HUDEP-2 (cell line): ENCODE results near the gene RIPOR3.
"Not testable (repeated sequence)": the region's sequence is repeated elsewhere in the genome, so short reads cannot be mapped to it uniquely, and the experiment has no call there.

Experiments
- DNase-seq, 76 experiments: peaks; one replicate each; lab custom pipeline; 2025; ENCODE audit not compliant: unreplicated experiment in 76 of 76; lab: John Stamatoyannopoulos, UW

The RIPOR3 gene

GRCh38 chr20:50635676-50636600 lies 55.4 kb downstream of the RIPOR3 start:
- DNase-seq = peak in 65 of 76 experiments; percentile 3 to 77 (median 44)

- DNase-seq = no peak
These were observed 56.3 kb downstream of the RIPOR3 start for GRCh38 chr20:50635014-50635557.

- no peak for DNase-seq
These were observed 57.2 kb downstream of the RIPOR3 start for GRCh38 chr20:50634191-50634590.

- DNase-seq = no peak
These were observed 58.0 kb downstream of the RIPOR3 start for GRCh38 chr20:50633361-50633760.

GRCh38 chr20:50632701-50633100 lies 58.6 kb downstream of the RIPOR3 start:
- DNase-seq = no peak

- DNase-seq = no peak
These were observed 59.1 kb downstream of the RIPOR3 start for GRCh38 chr20:50632236-50632635.

GRCh38 chr20:50630578-50631263 lies 60.6 kb downstream of the RIPOR3 start:
- no peak for DNase-seq

GRCh38 chr20:50629670-50630045 lies 61.7 kb downstream of the RIPOR3 start:
- DNase-seq = no peak

- DNase-seq = no peak
These were observed 62.3 kb downstream of the RIPOR3 start for GRCh38 chr20:50628853-50629669.

GRCh38 chr20:50628332-50628731 lies 63.0 kb downstream of the RIPOR3 start:
- DNase-seq = no peak

GRCh38 chr20:50627747-50628146 lies 63.6 kb downstream of the RIPOR3 start:
- no peak for DNase-seq

- DNase-seq = peak in 7 of 76 experiments; percentile 4 to 29 (median 13)
These were observed 65.2 kb downstream of the RIPOR3 start for GRCh38 chr20:50625986-50626677.

- DNase-seq = no peak
These were observed 66.9 kb downstream of the RIPOR3 start for GRCh38 chr20:50624351-50625016.

- no peak for DNase-seq
These were observed 70.2 kb downstream of the RIPOR3 start for GRCh38 chr20:50621068-50621665.

GRCh38 chr20:50620459-50620858 lies 70.9 kb downstream of the RIPOR3 start:
- DNase-seq = not testable (repeated sequence)

GRCh38 chr20:50618537-50618936 lies 72.8 kb downstream of the RIPOR3 start:
- DNase-seq = no peak

- no peak for DNase-seq
These were observed 74.3 kb downstream of the RIPOR3 start for GRCh38 chr20:50617022-50617421.

GRCh38 chr20:50615407-50615806 lies 75.9 kb downstream of the RIPOR3 start:
- no peak for DNase-seq
